Measurements from ENCODE around the gene MRFAP1.
"Not testable (repeated sequence)": the region's sequence is repeated elsewhere in the genome, so short reads cannot be mapped to it uniquely, and the experiment has no call there.

The MRFAP1 gene

GRCh38 chr4:6610856-6611430, 29.5 kb upstream of the MRFAP1 start:
- no peak for DNase-seq (ENCODE audit: low spot score)

- no peak for DNase-seq (ENCODE audit: low spot score)
Observed at GRCh38 chr4:6612961-6613675, 27.4 kb upstream of the MRFAP1 start.

- no peak for DNase-seq (ENCODE audit: low spot score)
Observed at GRCh38 chr4:6613676-6614651, 26.5 kb upstream of the MRFAP1 start.

GRCh38 chr4:6614701-6615230, 25.7 kb upstream of the MRFAP1 start:
- DNase-seq (ENCODE audit: low spot score): no peak

GRCh38 chr4:6616087-6616995, 24.1 kb upstream of the MRFAP1 start:
- no peak for DNase-seq (ENCODE audit: low spot score)

GRCh38 chr4:6617246-6617645, 23.2 kb upstream of the MRFAP1 start:
- DNase-seq (ENCODE audit: low spot score): no peak

- DNase-seq (ENCODE audit: low spot score): no peak
Observed at GRCh38 chr4:6618386-6619115, 21.9 kb upstream of the MRFAP1 start.

- no peak for DNase-seq (ENCODE audit: low spot score)
Observed at GRCh38 chr4:6619116-6619465, 21.4 kb upstream of the MRFAP1 start.

GRCh38 chr4:6619466-6620255, 20.8 kb upstream of the MRFAP1 start:
- DNase-seq (ENCODE audit: low spot score): no peak

- DNase-seq (ENCODE audit: low spot score): no peak
Observed at GRCh38 chr4:6620296-6620695, 20.2 kb upstream of the MRFAP1 start.

GRCh38 chr4:6620891-6621555, 19.5 kb upstream of the MRFAP1 start:
- DNase-seq (ENCODE audit: low spot score): no peak

- DNase-seq (ENCODE audit: low spot score): peak; percentile 33
Observed at GRCh38 chr4:6621556-6621927, 18.9 kb upstream of the MRFAP1 start.

GRCh38 chr4:6622744-6623143, 17.7 kb upstream of the MRFAP1 start:
- DNase-seq (ENCODE audit: low spot score): no peak

GRCh38 chr4:6625256-6625655, 15.2 kb upstream of the MRFAP1 start:
- no peak for DNase-seq (ENCODE audit: low spot score)

GRCh38 chr4:6626066-6626465, 14.4 kb upstream of the MRFAP1 start:
- no peak for DNase-seq (ENCODE audit: low spot score)

- DNase-seq (ENCODE audit: low spot score): no peak
Observed at GRCh38 chr4:6627832-6628231, 12.7 kb upstream of the MRFAP1 start.

- DNase-seq (ENCODE audit: low spot score): not testable (repeated sequence)
Observed at GRCh38 chr4:6628484-6628883, 12.0 kb upstream of the MRFAP1 start.

- DNase-seq (ENCODE audit: low spot score): no peak
Observed at GRCh38 chr4:6632125-6632524, 8.4 kb upstream of the MRFAP1 start.

- peak; percentile 62 for DNase-seq (ENCODE audit: low spot score)
Observed at GRCh38 chr4:6633091-6633906, 7.2 kb upstream of the MRFAP1 start.
